HTERT RPE-1 (cell line): ENCODE measurements around the gene SEC14L1.
"Not testable (repeated sequence)": the region's sequence is repeated elsewhere in the genome, so short reads cannot be mapped to it uniquely, and the experiment has no call there.

ENCODE experiments used
- in situ Hi-C: fragments of 300-500 bp; cut with MboI; formaldehyde crosslinking; loops from 4 replicates; pipeline ENCODE4 v1.14.3; 2020; ENCODE audit warnings: low sequenced_read_pairs

The SEC14L1 gene

GRCh38 chr17:77231076-77231871 is 90.5 kb downstream of the SEC14L1 start:
- in situ Hi-C loops, result no loop called here

- in situ Hi-C loops, result no loop called here
Measured at GRCh38 chr17:77233127-77233526, 92.4 kb downstream of the SEC14L1 start.

DNA sequence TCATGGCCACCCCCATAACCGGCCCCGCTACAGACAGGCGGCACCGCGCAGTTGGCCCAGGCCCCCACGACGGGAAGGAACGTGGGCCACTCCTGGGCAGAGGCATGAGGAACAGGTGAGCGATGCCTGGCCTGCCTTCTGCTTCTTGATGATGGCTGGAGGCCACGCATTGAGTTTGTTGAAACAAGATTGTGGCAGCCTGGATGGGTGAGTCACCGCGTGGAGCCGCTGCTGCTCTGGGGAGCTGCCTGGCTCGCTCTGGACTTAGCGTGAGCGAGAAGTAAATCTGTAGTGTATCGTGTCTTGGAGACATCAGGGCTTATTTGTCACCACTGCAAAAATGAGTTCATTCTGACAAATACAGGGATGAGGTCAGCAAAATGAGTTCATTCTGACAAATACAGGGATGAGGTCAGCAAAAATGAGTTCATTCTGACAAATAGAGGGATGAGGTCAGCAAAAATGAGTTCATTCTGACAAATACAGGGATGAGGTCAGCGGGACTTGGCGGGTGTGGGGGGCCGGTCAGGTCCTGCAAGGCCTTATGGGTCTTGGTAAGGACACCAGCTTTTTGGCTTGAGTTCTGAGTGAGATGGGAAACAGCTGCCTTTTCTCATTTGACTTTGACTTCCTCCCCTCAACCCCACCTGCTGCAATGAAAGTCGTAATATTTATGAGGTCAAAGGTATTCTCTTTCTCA is 93.0 kb downstream of the SEC14L1 start:
- in situ Hi-C loops, result no loop called here

GRCh38 chr17:77234695-77235094 is 93.9 kb downstream of the SEC14L1 start:
- in situ Hi-C loops, result no loop called here

- in situ Hi-C loops, result no loop called here
Measured at GRCh38 chr17:77235370-77235941, 94.7 kb downstream of the SEC14L1 start.

DNA sequence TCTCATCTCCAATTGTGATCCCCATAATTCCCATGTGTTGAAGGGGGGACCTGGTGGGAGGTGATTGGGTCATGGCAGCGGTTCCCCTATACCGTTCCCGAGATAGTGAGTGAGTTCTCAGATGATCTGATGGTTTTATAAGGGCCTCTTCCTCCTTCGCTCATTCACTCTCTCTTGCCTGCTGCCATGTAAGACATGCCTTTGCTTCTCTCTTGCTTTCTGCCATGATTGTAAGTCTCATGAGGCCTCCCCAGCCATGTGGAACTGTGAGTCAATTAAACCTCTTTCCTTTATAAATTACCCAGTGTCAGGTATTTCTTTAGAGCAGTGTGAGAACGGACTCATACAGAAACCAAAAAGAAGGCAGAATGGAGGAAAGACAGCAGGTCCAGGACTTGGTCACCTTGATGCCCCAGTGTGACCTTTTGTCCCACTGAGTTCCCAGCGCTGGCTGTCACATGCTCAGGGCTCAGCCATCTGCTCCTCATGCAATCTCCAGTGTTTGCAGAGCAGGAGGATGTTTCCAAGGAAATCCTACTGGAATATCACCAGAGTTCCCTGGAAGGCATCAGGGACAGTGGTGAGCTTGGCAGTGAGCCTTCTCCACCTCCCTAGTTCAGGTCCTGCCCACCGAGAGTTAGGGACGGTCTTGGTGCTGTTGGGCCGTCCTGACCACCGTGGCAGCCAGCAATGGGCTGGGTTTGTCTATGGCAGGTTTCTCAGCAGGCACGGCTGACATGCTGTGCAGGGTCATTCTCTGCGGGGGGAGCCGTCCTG is 96.7 kb downstream of the SEC14L1 start:
- in situ Hi-C loops, result no loop called here

DNA sequence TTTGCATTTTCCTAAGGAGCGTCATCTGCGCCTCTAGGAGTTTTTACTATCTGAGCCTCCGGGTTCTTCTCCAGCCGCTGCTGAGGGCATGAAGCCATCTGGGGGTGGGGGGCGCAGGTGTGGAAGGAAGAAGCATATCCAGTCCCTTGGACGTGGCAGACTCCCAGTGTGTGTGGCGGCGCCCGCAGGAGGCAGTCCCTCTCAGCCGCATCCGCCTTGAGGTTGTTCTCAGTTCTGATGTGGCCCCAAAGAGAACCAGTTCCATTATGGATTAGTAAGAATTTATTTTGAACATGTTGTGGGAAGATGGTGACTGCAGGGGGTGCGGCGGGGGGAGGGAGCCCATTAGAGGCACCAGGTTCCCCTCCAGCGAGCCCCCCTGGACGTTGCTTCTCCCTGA is 100.2 kb downstream of the SEC14L1 start:
- in situ Hi-C loops, result no loop called here

GRCh38 chr17:77242118-77242851 is 101.5 kb downstream of the SEC14L1 start:
- in situ Hi-C loops, result no loop called here

- in situ Hi-C loops, result no loop called here
Measured at GRCh38 chr17:77245162-77245926, 104.6 kb downstream of the SEC14L1 start.

- in situ Hi-C loops, result no loop called here
Measured at GRCh38 chr17:77246110-77247047, 105.6 kb downstream of the SEC14L1 start.

DNA sequence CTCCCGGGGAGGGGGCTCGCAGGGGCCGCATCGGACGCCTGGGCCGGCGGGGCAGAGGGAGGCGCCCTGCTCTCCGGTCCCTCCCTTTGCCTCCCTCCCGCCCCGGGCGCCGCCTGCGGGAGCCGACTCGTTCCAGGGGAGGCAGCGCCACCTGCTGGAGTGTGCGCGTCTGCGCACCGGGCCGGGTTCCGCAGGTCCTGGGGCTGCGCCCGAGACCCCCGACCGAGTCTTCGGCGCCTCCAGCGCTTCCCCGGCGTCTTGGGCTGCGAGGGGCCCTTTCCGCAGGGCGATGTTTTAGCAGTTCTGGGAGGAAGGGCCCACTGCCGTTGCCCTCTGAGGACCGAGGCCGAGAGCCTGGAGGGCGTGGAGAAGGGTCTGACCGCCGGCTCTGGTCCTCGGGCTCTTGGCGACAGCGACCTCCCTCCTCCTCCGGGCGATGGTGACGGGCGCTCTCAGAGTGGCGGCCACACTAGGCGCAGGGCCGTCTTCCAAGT is 106.3 kb downstream of the SEC14L1 start:
- in situ Hi-C loops, result no loop called here

- in situ Hi-C loops, result no loop called here
Measured at GRCh38 chr17:77247609-77248008, 106.8 kb downstream of the SEC14L1 start.

DNA sequence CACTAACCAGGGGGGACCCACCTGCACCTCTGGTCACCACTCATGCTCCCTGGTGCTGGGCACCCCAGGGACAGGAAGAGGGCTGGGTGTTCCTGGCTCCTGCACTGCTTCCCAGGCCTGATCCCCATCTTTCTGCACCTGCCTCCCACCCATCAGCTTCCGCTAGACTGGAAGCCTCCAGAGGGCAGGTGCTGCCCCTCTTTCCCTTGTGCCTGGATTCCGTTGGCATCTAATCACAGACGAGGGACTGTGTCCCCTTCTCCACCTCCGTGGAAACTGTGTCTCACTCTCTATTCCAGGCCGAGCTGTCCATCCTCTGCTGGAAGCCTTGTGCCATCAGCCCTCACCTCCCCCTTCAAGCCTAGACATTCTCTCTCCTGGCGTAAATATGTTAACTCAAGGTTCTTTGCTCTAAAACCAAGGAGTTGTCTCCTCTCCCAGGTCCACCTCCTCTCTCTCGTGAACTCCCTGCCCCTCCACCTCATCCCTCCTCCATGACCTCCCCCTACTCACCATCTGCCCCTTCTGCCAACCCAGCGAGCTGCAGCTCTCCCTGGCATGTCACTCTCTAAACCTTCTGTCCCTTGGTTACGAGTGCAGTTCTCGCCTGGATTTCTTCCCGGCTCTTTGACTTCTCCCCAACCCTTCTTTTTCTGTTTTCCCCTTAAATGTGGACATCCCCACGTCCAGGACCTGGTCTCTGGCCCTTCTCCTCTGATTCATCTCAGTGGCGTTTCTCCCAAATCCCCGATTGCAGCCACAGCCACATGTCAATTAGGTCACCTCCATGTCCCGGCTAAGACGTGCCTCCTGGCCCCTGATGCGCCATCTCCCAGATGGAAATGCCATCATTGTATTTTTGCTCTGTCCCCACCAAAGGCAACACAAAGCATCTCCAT is 107.7 kb downstream of the SEC14L1 start:
- in situ Hi-C loops, result no loop called here

DNA sequence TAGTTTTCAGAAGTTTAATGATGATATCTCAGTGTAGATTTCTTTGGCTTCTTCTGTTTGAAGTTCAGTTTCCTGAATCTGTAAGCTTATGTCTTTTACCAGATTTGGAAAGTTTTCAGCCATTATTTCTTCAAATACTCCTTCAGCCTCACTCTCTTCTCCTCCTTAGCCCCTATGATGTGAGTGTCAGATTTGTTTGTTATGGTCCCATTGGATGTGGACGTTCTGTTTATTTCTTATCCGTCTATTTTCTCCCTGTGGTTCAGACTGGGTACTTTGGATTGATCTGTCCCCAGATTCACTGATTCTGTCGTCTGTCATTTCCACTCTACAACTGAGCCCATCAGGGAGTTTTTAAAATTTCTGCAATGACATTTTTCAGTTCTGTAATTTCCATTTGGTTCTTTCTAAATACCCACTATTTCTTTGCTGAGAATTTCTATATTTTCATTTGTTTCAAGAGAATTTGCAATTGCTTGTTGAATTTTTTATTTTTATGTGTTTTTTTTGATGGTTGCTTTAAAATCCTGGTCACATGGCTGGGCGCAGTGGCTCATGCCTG is 110.9 kb downstream of the SEC14L1 start:
- in situ Hi-C loops, result no loop called here

GRCh38 chr17:77252306-77252705 is 111.5 kb downstream of the SEC14L1 start:
- in situ Hi-C loops, result not testable (repeated sequence)

DNA sequence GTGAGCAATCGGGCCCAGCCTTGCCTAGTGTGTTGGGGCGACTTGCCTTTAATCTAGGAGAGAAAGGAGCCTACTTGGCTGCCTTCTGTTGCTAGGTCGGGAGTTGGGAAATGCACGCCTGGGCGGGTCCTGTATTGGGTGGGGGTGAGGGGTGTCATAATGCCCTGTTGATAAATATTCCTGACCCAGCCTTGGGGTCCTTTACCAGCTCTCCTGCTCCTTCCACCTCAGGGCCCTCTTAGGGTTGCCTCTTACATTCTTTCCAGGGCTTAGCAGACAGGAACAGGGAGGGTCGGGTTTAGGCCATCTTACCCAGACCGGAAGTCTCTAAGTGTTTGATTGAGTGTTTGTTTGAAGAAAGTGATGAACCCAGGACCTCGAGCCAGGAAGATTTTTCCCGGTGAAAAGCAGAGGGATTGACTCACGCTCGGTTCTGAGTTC is 112.9 kb downstream of the SEC14L1 start:
- in situ Hi-C loops, result no loop called here
